Prostate gland (tissue), 2 donors: ENCODE measurements around the gene ASIP.

ENCODE experiments used
- CTCF ChIP-seq, 4 experiments: fragments of 200-600 bp in 2 of 4; fragments of 450-650 bp in 2 of 4; sonication (generic) in 2 of 4; IDR thresholded peaks; 1 replicate in 3 of 4; 2 replicates in 1 of 4; pipeline ENCODE4 v1.5.1; 2016 to 2019; ENCODE audit warnings: antibody characterized with exemption in 4 of 4, mild to moderate bottlenecking in 2 of 4, moderate library complexity in 2 of 4
- POLR2AphosphoS5 ChIP-seq: sonication (generic); formaldehyde crosslinking; IDR thresholded peaks from one replicate; pipeline ENCODE4 v1.6.1; 2017; ENCODE audit warnings: antibody characterized with exemption

DNA sequence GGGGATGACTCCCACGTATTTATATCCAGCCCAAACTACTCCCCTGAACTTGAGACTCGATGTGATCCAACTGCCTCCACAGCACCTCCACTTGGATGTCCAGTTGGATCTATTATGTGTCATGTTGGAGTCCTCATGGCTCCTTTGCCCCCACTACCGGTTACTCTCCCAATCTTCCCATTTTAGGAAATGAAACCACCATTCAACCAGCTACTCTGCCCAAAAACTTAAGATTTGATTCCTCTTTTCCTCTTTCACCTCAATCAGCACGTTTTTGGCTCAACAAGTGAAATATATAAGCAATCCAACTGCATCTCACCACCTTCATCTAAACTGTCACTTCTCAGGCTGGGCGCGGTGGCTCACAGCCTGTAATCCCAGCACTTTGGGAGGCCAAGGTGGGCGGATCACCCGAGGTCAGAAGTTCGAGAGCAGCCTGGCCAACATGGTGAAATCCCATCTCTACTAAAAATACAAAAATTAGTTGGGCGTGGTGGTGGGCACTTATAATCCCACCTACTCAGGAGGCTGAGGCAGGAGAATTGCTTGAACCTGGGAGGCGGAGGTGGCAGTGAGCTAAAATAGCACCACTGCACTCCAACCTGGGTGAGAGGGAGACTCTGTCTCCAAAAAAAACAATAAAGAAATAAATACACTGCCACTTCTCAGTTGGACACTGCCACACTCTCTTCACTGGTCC, 58.5 kb downstream of the ASIP start:
- TF ChIP-seq POLR2AphosphoS5 (no peak), CTCF (IDR thresholded peaks at IDR 0.05) (no peak)
